Right cardiac atrium (tissue), 5 donors: ENCODE results near the gene KRT6B. TPM values are rescaled to one million over a fixed set of nuclear protein-coding genes. Genes with fewer than 3 reads are reported as not detected.
"Not testable (repeated sequence)": the region's sequence is repeated elsewhere in the genome, so short reads cannot be mapped to it uniquely, and the experiment has no call there.

Experiments
- ATAC-seq, 2 donors: fragments of 200-7000 bp; cut with Tn5 transposase; one replicate each; pipeline versions ENCODE4 v1.8.0 to v1.9.1; 2020; ENCODE audit warnings: moderate library complexity in 2 of 2, mild to moderate bottlenecking in 1 of 2
- DNase-seq, 3 donors: peaks; one replicate each; pipeline ENCODE4 v3.0.0-alpha.2; 2020
- H3K27ac ChIP-seq: one replicate; pipeline ENCODE4 v1.5.1; 2013; ENCODE audit warnings: mild to moderate bottlenecking, low read length, control low read depth, moderate library complexity
- H3K27me3 ChIP-seq: one replicate; pipeline ENCODE4 v1.6.1; 2013; ENCODE audit not compliant: control insufficient read depth, insufficient read depth
- H3K4me1 ChIP-seq: one replicate; pipeline ENCODE4 v1.6.1; 2013; ENCODE audit warnings: low read length; ENCODE audit not compliant: control insufficient read depth, insufficient read depth
- H3K4me3 ChIP-seq: one replicate; pipeline ENCODE4 v1.5.1; 2013; ENCODE audit warnings: low read length, control low read depth
- H3K9me3 ChIP-seq: one replicate; pipeline ENCODE4 v1.6.1; 2013; ENCODE audit warnings: low read length; ENCODE audit not compliant: control insufficient read depth
- WGBS: extraction: QIAGEN DNeasy Blood & Tissue Kit; methylation state at CpG from one replicate; pipeline ENCODE4 v1.1.7; 2013; 5-methylcytosine and 5-hydroxymethylcytosine counted together
- intact Hi-C, 4 donors: fragments of 100-400 bp; cut with DNase I; formaldehyde crosslinking; loops; one replicate each; pipeline versions ENCODE4 v1.11.0 to v1.14.0; 2022 to 2023
- polyA plus RNA-seq: library from polyadenylated mRNA; stranded (reverse); fragments of 200-250 nt; gene quantifications from one replicate; pipeline ENCODE4 v1.2.3, GENCODE V29; 2013
- total RNA-seq, 4 donors: library from RNA; stranded (reverse); fragmentation: NEBNext Ultra II Directional; extraction: Animal tissue kit (Norgen Biotek cat#: 25700); gene quantifications; one replicate each; pipeline ENCODE4 v1.2.1, GENCODE V29; 2021
- donor health status: healthy with polysubstance abuse.
- donor health status: DM: no; HTN: yes; CAD: no.
- donor health status: DM: no; HTN: no; CAD: no.
- donor health status: DM: no; HTN: yes; CAD: no; lungs with severe emphysema.
- donor health status: DM: yes; HTN: yes; CAD: no.

The KRT6B gene
- total and polyA plus RNA-seq, 5 donors: not detected

DNA sequence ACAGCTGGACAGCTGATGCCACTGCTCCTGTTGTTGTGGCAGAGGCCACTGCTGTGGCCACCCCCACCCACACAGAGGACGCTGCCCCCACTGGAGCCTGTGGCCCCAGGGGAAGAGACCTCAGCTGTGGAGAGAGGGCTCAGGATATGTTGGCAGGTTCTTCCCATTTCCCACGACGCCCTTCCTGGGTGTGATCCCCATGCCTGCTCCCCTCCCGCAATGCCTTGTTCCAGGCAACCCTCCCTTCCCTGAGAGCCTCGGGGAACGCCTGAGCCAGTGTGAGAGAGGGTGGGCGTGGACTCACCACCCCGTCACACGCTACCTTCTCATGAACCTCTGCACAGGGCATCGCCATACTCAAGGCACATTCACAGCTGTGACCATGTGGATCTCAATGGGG lies 40.1 kb downstream of the KRT6B start:
- Histone ChIP-seq H3K27ac (no peak overlapping the region), H3K27me3 (no peaks in the 10 kb centered on the region), H3K9me3 (no peaks in the 10 kb centered on the region), H3K4me1 (peaks cover 3% of the 10 kb centered on the region), H3K4me3 (no peak overlapping the region)
- 87% methylated on average over 10 of the region's 10 CpGs for whole genome bisulfite sequencing
- intact Hi-C loops: no loop called here
- ATAC-seq (peak in 1 of 2 donors; percentile 21), DNase-seq (no peak)

DNA sequence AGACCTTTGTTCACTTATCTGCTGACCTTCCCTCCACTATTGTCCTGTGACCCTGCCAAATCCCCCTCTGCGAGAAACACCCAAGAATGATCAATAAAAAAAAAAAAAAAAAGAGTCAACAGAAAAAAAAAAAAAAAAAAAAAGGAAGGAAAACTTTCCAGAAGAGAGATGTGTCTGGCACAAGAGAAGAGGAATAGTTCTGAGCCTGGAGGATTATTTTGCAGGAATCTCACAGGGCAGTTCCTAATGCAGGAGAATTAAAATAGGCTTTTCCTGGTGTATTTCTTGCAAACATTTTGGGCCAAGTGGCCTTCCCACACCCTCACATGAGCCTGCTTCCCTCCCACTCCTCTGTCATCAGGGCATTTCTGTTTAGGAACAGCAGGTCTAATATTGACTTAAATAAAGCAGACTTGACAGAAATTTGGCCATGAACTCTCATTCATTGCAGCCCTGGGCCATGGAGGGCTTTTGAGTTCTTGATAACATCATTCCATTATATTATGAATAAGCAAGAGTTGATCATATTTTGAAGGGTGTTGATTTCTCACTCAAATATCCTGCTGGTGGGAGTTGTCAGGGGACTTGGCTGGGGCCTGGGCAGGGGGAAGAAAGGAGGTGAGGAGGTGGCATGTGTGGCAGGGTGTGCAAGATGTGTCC lies 41.2 kb downstream of the KRT6B start:
- ATAC-seq: peak in 1 of 2 donors; percentile 58
- WGBS: no CpG with 5 or more reads among the region's 1 CpG
- H3K27ac ChIP-seq, DNase-seq, intact Hi-C loops, H3K4me1 ChIP-seq, H3K9me3 ChIP-seq, H3K4me3 ChIP-seq, H3K27me3 ChIP-seq: not testable (repeated sequence)

DNA sequence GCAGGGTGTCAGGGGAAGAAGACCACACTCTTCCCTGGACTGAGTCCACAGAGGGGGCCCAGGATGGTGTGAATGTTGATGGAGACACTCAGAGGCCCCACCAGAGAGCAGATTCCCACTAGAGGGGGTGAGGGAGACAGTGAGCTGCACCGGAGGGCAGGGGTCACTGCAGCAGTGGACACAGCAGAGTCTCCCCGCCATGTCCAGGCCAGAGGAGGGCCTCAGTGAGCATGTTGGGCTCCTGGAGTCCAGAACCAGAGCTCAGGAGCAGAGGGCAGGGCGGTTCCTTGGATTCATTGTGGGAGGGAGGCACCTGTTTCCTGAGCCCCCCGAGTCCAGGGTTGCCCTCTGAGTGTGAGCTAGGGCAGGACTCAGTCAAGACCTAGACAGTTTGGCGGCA lies 44.0 kb downstream of the KRT6B start:
- ATAC-seq (no peak), DNase-seq (no peak)
- Histone ChIP-seq H3K4me1 (no peaks in the 10 kb centered on the region), H3K4me3 (no peak overlapping the region), H3K27me3 (no peaks in the 10 kb centered on the region), H3K9me3 (no peaks in the 10 kb centered on the region), H3K27ac (no peak overlapping the region)
- 84% methylated on average over 5 of the region's 5 CpGs for WGBS
- intact Hi-C loops: no loop called here

DNA sequence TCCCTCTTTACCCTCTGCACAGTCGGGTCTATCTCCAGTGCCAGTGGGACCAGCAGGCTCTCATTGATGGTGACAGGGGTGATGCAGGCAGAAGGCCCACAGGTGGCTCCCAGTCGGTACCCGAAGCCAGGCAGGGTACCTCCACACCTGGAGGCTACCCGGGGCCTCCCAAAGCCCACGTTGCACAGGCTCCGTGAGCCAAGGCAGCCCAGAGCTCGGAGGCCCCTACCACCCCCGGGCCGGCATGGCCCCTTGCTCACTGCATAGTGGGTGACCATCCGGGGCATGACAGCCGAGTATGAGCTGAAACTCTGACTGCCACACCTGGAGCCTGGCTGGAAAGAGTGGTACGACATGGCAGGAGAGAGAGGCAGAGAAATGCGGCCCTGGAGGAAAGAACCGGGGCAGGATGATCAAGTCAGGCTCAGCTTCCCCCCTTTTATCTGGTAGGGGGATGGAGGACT lies 46.0 kb downstream of the KRT6B start, which contains the start of gene KRT82:
KRT82 (minus strand) TSS at position 414 of the 464 bp plus-strand sequence; CDS start at position 356, 58 bp downstream.
- intact Hi-C loops: no loop called here
- Histone ChIP-seq H3K4me3 (no peak within 1 kb of the TSS), H3K4me1 (no peaks in the 10 kb centered on the region), H3K27me3 (no peaks in the 10 kb centered on the region), H3K9me3 (no peaks in the 10 kb centered on the region), H3K27ac (no peak within 1 kb of the TSS)
- WGBS: 91% methylated on average over 14 of the region's 14 CpGs
- ATAC-seq (no peak), DNase-seq (no peak)

DNA sequence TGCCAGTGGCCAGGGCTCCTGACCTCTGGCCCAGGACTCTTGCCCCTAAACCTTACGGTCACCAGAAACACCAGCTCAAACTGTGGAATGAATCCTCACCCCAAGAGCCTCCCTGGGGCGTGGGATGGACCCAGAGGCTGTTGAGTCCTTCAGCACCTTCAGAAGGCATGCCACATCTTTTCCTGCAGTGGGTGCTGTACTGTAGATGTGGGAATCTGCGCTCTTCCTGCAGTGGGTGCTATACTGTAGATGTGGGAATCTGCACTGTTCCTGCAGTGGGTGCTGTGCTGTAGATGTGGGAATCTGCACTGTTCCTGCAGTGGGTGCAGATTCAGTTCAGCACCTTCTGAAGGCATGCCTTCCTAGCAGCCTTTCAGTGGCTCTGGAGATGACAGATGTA lies 47.0 kb downstream of the KRT6B start:
- 87% methylated on average over 3 of the region's 3 CpGs for WGBS
- H3K27me3 ChIP-seq: no peaks in the 10 kb centered on the region
- DNase-seq: peak in 1 of 3 donors; percentile 20

DNA sequence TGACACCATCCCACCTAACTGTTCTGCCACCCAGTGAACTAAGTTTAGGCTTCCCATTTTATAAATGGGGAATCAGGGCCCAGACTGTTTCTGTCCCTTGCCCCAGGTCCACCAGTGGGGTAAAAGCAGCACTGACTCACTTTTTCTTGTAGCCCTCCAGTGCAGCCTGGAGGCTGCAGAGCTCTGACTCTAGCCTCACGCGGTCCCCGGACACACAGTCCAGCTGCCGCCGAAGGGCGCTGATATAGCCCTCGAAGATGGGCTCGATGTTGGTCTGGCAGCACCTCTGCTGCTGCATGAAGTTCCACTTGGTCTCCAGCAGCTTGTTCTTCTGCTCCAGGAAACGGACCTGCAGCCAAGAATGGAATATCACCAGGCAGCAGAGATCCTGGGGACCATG lies 48.4 kb downstream of the KRT6B start:
- H3K27ac ChIP-seq: no peak overlapping the region
- no peaks in the 10 kb centered on the region for H3K27me3 ChIP-seq
- DNase-seq: peak in 1 of 3 donors; percentile 44
- no peaks in the 10 kb centered on the region for H3K9me3 ChIP-seq
- 88% methylated on average over 9 of the region's 9 CpGs for WGBS
- intact Hi-C loops: no loop called here
- H3K4me3 ChIP-seq: no peak overlapping the region
- no peaks in the 10 kb centered on the region for H3K4me1 ChIP-seq
- ATAC-seq: no peak

More for the DNA sequence above, 47.0 kb downstream of the KRT6B start:
- Histone ChIP-seq H3K27ac (no peak overlapping the region), H3K4me3 (no peak overlapping the region), H3K9me3 (no peaks in the 10 kb centered on the region), H3K4me1 (no peaks in the 10 kb centered on the region)
- intact Hi-C loops: no loop called here
- no peak for ATAC-seq

DNA sequence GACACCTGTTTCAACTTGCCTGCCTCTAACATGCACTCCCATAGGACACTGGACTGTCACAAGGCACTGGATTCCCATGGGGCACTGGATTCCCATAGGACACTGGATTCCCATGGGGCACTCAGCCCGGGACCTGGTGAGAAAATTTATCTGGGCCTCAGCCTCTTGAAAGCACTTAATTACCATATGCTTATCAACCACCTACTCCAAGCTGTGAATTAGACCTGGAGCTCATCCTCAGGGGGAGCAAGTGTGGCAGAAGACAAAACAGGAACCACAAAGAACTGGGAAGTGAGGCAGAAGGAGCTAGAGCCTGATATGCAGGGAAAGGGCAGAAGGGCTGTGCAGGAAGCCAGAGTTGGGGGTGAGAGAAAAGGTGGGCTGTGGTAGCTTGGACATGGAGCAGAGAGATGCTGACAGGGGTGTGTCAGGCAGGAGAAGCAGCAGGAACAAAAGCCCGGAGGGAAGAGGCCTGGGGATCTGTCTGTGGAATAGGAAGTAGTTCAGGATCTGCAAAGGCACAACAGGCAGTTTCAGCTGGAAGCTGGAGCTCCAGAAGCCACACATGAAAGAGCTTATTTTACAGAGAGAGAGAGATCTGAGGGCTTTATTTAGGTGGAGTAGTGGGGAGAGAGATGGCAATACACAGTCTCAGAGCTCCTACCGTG lies 48.9 kb downstream of the KRT6B start:
- intact Hi-C loops: no loop called here
- 45% methylated on average over 3 of the region's 3 CpGs for WGBS
- ATAC-seq (no peak), DNase-seq (no peak)
- Histone ChIP-seq H3K27me3 (no peaks in the 10 kb centered on the region), H3K4me1 (no peaks in the 10 kb centered on the region), H3K4me3 (no peak overlapping the region), H3K9me3 (no peaks in the 10 kb centered on the region), H3K27ac (no peak overlapping the region)

DNA sequence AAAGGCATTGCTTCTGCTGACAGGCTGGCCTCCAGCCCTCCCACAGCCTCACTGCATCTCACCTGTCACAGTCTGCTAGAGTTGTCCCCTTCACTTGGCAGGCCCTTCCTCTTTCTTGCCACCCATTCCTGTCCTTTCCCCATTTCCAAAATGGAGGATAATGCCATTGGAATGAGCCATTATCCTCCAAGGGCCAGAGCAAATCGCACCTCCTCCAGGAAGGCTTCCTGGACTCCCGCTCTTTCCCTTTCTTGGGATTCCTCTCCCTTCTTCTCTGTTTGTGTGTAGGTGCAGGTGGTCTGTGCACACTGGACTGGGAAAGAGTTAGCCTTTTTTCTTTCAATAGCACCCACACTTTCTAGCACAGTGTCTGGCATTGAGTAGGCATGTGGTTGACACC lies 49.6 kb downstream of the KRT6B start:
- no peak overlapping the region for H3K4me3 ChIP-seq
- H3K4me1 ChIP-seq: no peaks in the 10 kb centered on the region
- 97% methylated on average over 2 of the region's 2 CpGs for WGBS
- ATAC-seq: no peak
- no peaks in the 10 kb centered on the region for H3K9me3 ChIP-seq
- H3K27ac ChIP-seq: no peak overlapping the region
- DNase-seq: no peak
- H3K27me3 ChIP-seq: no peaks in the 10 kb centered on the region
- intact Hi-C loops: no loop called here

DNA sequence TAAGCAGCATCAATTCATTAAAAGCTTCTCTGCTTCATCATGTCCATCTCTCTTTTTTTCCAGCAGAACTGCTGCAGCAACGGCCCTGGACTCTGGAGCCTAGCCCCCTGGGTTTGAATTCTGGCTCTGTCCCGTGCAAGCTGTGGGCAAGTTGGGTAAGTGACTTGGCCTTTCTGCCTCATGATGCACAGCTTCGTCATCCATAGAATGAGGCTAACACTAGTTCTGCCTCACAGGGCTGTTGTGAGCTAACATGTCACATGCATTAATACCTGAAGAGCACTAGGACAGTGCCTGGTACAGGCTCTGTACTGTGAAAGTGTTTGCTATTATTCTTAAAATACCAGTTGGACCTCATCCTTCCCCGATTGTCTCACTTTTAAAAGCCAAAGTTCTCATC lies 50.0 kb downstream of the KRT6B start:
- Histone ChIP-seq H3K4me1 (no peaks in the 10 kb centered on the region), H3K9me3 (no peaks in the 10 kb centered on the region), H3K27ac (no peak overlapping the region), H3K4me3 (no peak overlapping the region), H3K27me3 (no peaks in the 10 kb centered on the region)
- WGBS: 80% methylated on average over 4 of the region's 4 CpGs
- intact Hi-C loops: no loop called here
- no peak for ATAC-seq
- DNase-seq: no peak

DNA sequence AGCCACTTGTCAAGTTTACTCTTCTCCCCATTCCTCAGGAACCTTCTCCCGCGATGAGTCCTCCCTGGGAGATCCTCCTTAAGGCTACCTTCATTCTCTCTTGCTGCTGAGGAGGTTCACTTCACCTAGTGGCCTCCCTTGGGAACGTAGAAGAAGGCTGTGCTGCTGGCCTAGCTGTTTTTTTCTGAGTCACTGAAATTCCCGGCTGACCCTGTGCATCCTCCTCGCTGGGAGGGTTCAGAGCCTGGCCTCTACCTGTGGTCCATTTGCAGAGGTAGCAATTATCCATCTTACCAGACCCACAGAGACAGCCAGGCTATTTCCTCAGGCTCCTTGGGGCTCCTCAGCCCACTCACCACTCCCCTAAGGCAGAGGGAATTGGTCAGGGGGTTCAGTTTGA lies 50.4 kb downstream of the KRT6B start:
- intact Hi-C loops: no loop called here
- Histone ChIP-seq H3K4me3 (no peak overlapping the region), H3K27ac (no peak overlapping the region), H3K27me3 (no peaks in the 10 kb centered on the region), H3K4me1 (no peaks in the 10 kb centered on the region), H3K9me3 (no peaks in the 10 kb centered on the region)
- ATAC-seq: no peak
- 89% methylated on average over 5 of the region's 5 CpGs for WGBS
- DNase-seq: no peak

DNA sequence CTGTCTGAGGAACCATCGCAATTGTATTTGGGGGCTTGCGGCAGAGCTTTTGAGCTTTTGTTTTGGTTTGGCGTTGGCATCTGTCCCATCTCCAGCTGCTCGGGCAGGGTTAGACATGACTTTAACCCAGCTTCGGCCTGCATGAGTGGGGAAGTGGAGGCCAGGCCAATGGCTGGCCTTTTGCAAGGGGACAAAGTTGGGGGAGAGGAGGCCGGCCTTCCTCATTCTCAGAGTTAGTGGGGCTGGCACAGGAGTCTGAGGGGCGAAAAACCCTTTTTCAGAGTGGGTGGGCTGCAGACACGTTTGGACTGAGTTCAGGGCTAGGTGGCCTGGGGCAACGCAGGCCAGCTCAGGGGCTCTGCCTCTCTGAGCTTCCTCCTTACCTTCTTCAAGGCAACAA lies 51.0 kb downstream of the KRT6B start:
- no peaks in the 10 kb centered on the region for H3K27me3 ChIP-seq
- no peak overlapping the region for H3K4me3 ChIP-seq
- ATAC-seq (no peak), DNase-seq (no peak)
- H3K9me3 ChIP-seq: no peaks in the 10 kb centered on the region
- H3K4me1 ChIP-seq: no peaks in the 10 kb centered on the region
- WGBS: 89% methylated on average over 9 of the region's 9 CpGs
- no peak overlapping the region for H3K27ac ChIP-seq
- intact Hi-C loops: no loop called here
